ENCODE measurements around the gene ARID1B.
A peak's percentile ranks its signal among the peaks of the same experiment; 100 is the strongest.

ARID1B gene

GRCh38 chr6:157224951-157225574 is 447.9 kb downstream of the ARID1B start:
- TF ChIP-seq CTCF (IDR thresholded peaks at IDR 0.05; ENCODE audit: low read depth, low read length): no peak
- no peak overlapping the region for H3K4me3 ChIP-seq (ENCODE audit: low read depth, low read length)
- in situ Hi-C loops (cut with HindIII; ENCODE audit: low sequenced_read_pairs): no loop called here
- DNase-seq (ENCODE audit: low read depth, low spot score): no peak

- no peak for TF ChIP-seq CTCF (IDR thresholded peaks at IDR 0.05; ENCODE audit: low read depth, low read length)
- no peak for DNase-seq (ENCODE audit: low read depth, low spot score)
- in situ Hi-C loops (cut with HindIII; ENCODE audit: low sequenced_read_pairs): no loop called here
- no peak overlapping the region for H3K4me3 ChIP-seq (ENCODE audit: low read depth, low read length)
Observed at GRCh38 chr6:157225575-157225995, 448.4 kb downstream of the ARID1B start.

GRCh38 chr6:157226026-157226625 is 448.9 kb downstream of the ARID1B start:
- TF ChIP-seq CTCF (IDR thresholded peaks at IDR 0.05; ENCODE audit: low read depth, low read length): no peak
- no peak overlapping the region for H3K4me3 ChIP-seq (ENCODE audit: low read depth, low read length)
- in situ Hi-C loops (cut with HindIII; ENCODE audit: low sequenced_read_pairs): no loop called here
- DNase-seq (ENCODE audit: low read depth, low spot score): no peak

GRCh38 chr6:157226761-157227160 is 449.6 kb downstream of the ARID1B start:
- no peak for DNase-seq (ENCODE audit: low read depth, low spot score)
- no peak overlapping the region for H3K4me3 ChIP-seq (ENCODE audit: low read depth, low read length)
- in situ Hi-C loops (cut with HindIII; ENCODE audit: low sequenced_read_pairs): no loop called here
- TF ChIP-seq CTCF (IDR thresholded peaks at IDR 0.05; ENCODE audit: low read depth, low read length): no peak

GRCh38 chr6:157227202-157228166 is 450.3 kb downstream of the ARID1B start:
- no peak overlapping the region for H3K4me3 ChIP-seq (ENCODE audit: low read depth, low read length)
- DNase-seq (ENCODE audit: low read depth, low spot score): no peak
- TF ChIP-seq CTCF (IDR thresholded peaks at IDR 0.05; ENCODE audit: low read depth, low read length): peak; percentile 36
- in situ Hi-C loops (cut with HindIII; ENCODE audit: low sequenced_read_pairs): no loop called here

- no peak for DNase-seq (ENCODE audit: low read depth, low spot score)
- H3K4me3 ChIP-seq (ENCODE audit: low read depth, low read length): no peak overlapping the region
- TF ChIP-seq CTCF (IDR thresholded peaks at IDR 0.05; ENCODE audit: low read depth, low read length): no peak
- in situ Hi-C loops (cut with HindIII; ENCODE audit: low sequenced_read_pairs): no loop called here
Observed at GRCh38 chr6:157228426-157229131, 451.4 kb downstream of the ARID1B start.
